Motor neuron (in vitro differentiated cells): ENCODE data around the gene SCAI. TPM values are rescaled to one million over a fixed set of nuclear protein-coding genes. Genes with fewer than 3 reads are reported as not detected.
A peak's percentile ranks its signal among the peaks of the same experiment; 100 is the strongest.
"Not testable (repeated sequence)": the region's sequence is repeated elsewhere in the genome, so short reads cannot be mapped to it uniquely, and the experiment has no call there.

ENCODE experiments used
- ATAC-seq, 8 experiments: fragments of 200-7000 bp; cut with Tn5 transposase; replicated peaks in 6 of 8; 2 replicates each; pipeline ENCODE4 v1.8.0; 2021; ENCODE audit warnings: mild to moderate bottlenecking in 8 of 8, moderate library complexity in 8 of 8
- H3K27ac ChIP-seq, 2 donors: fragments of 250-450 bp; sonication (Bioruptor Pico); 2 replicates each; pipeline ENCODE4 v1.9.0; 2021; ENCODE audit warnings: antibody characterized with exemption in 2 of 2, mild to moderate bottlenecking in 2 of 2, moderate library complexity in 1 of 2
- H3K4me1 ChIP-seq, 2 donors: fragments of 250-450 bp; sonication (Bioruptor Pico); replicated peaks in 1 of 2; 2 replicates each; pipeline ENCODE4 v1.6.1; 2021; ENCODE audit warnings: antibody characterized with exemption in 2 of 2, mild to moderate bottlenecking in 2 of 2, moderate library complexity in 1 of 2
- H3K4me3 ChIP-seq, 5 donors: fragments of 250-450 bp; sonication (Bioruptor Pico); 2 replicates each; pipeline ENCODE4 v1.9.0; 2021; ENCODE audit warnings: antibody characterized with exemption in 5 of 5, mild to moderate bottlenecking in 5 of 5, moderate library complexity in 4 of 5
- WGBS, 10 experiments: fragments of 450-650 bp; shearing (Covaris generic); methylation state at CpG; one replicate each; pipeline ENCODE4 v1.0.0; 2022; 5-methylcytosine and 5-hydroxymethylcytosine counted together
- in situ Hi-C, 9 experiments: fragments of 400-800 bp; cut with MboI; loops; one replicate each; pipeline ENCODE4 v1.15.0; 2021; ENCODE audit warnings: low sequenced_read_pairs in 9 of 9, low pct_unique_long_range_greater_than_20kb in 2 of 9; ENCODE audit not compliant: unreplicated experiment in 9 of 9
- total RNA-seq, 8 experiments: library from RNA; unstranded; fragments of 300-600 nt; gene quantifications; 2 replicates each; pipeline versions ENCODE4 v1.2.3 to v1.2.4, GENCODE V29; 2022

SCAI gene
- 10 to 100 TPM in 4 of 8 experiments, 1 to 10 TPM in 4; 1.8 to 14.0 (median 10.2) TPM for total RNA-seq

GRCh38 chr9:125143377-125144090 lies at the start of gene SCAI:
Gene SCAI, minus strand, starts transcription at chr9:125143528. Its CDS starts 91 bp downstream, at chr9:125143437.
- peaks cover 0 to 2% of the 10 kb centered on the region in 2 donors for H3K4me1 ChIP-seq
- in situ Hi-C loops = loop anchor here in 2 of 9 experiments (25.0 kb wide), 1 partner anchor 206 kb away; the partner anchor contains the start of gene GOLGA1 (in 2 of the 2)
- ATAC-seq = peak; percentile 98 to 99 (median 99)
- H3K4me3 ChIP-seq = peak within 1 kb of the TSS; percentile 76 to 89 (median 87)
- peak within 1 kb of the TSS; percentile 87 for H3K27ac ChIP-seq
- 0 to 32% (median 0%) methylated on average over 1 to 5 of the region's 46 CpGs; no CpG with 5 or more reads in 3 of the 10 experiments for WGBS, 10 experiments

GRCh38 chr9:125190361-125190801 lies 47.1 kb upstream of the SCAI start:
- ATAC-seq = peak in 1 of 8 experiments; percentile 5

GRCh38 chr9:125189361-125190289 lies 46.3 kb upstream of the SCAI start, which contains the start of gene PPP6C:
Gene PPP6C, minus strand, starts transcription at chr9:125189803. Its CDS starts 85 bp downstream, at chr9:125189718.
- in situ Hi-C loops = no loop called here
- Histone ChIP-seq H3K27ac (peak within 1 kb of the TSS; percentile 81 to 92), H3K4me1 (peaks cover 9 to 12% of the 10 kb centered on the region in 2 donors), H3K4me3 (peak within 1 kb of the TSS; percentile 79 to 94 (median 86))
- 0 to 4% (median 1%) methylated on average over 2 to 37 of the region's 82 CpGs; no CpG with 5 or more reads in 2 of the 10 experiments for WGBS, 10 experiments
- ATAC-seq = peak; percentile 93 to 99 (median 99)

More at GRCh38 chr9:125190361-125190801, 47.1 kb upstream of the SCAI start:
- in situ Hi-C loops = no loop called here
- WGBS, 10 experiments = 0 to 83% (median 50%) methylated on average over 1 to 11 of the region's 14 CpGs; no CpG with 5 or more reads in 3 of the 10 experiments
- Histone ChIP-seq H3K27ac (peak overlapping the region; percentile 70 to 92), H3K4me3 (peak overlapping the region; percentile 79 to 94 (median 86)), H3K4me1 (peaks cover 9 to 12% of the 10 kb centered on the region in 2 donors)

- in situ Hi-C loops = no loop called here
- Histone ChIP-seq H3K27ac (peak overlapping the region; percentile 81 to 92), H3K4me1 (peaks cover 9 to 12% of the 10 kb centered on the region in 2 donors), H3K4me3 (peak overlapping the region; percentile 79 to 94 (median 86))
- WGBS, 10 experiments = 0 to 3% (median 0%) methylated on average over 1 to 20 of the region's 26 CpGs; no CpG with 5 or more reads in 3 of the 10 experiments
- peak in 3 of 8 experiments; percentile 3 to 6 (median 4) for ATAC-seq
Measured at GRCh38 chr9:125189011-125189360, 45.7 kb upstream of the SCAI start.

- no peak overlapping the region for H3K4me3 ChIP-seq
- in situ Hi-C loops = no loop called here
- H3K4me1 ChIP-seq = peaks cover 6 to 8% of the 10 kb centered on the region in 2 donors
- ATAC-seq = no peak
- no peak overlapping the region for H3K27ac ChIP-seq
- 71 to 100% (median 100%) methylated on average over 1 to 2 of the region's 2 CpGs; no CpG with 5 or more reads in 1 of the 10 experiments for WGBS, 10 experiments
Measured at GRCh38 chr9:125183561-125183960, 40.2 kb upstream of the SCAI start.

GRCh38 chr9:125183054-125183453 lies 39.7 kb upstream of the SCAI start:
- in situ Hi-C loops = no loop called here
- WGBS, 10 experiments = 75 to 100% (median 94%) methylated on average over 1 to 2 of the region's 2 CpGs; no CpG with 5 or more reads in 1 of the 10 experiments
- peaks cover under 1 to 3% of the 10 kb centered on the region in 2 donors for H3K4me1 ChIP-seq
- no peak for ATAC-seq
- no peak overlapping the region for H3K4me3 ChIP-seq
- no peak overlapping the region for H3K27ac ChIP-seq

GRCh38 chr9:125181756-125182155 lies 38.4 kb upstream of the SCAI start:
- in situ Hi-C loops, ATAC-seq, H3K4me1 ChIP-seq, H3K4me3 ChIP-seq, H3K27ac ChIP-seq: not testable (repeated sequence)
- WGBS, 10 experiments = 86 to 100% (median 98%) methylated on average over 3 to 4 of the region's 4 CpGs; no CpG with 5 or more reads in 3 of the 10 experiments

GRCh38 chr9:125180876-125181275 lies 37.5 kb upstream of the SCAI start:
- Histone ChIP-seq H3K4me3 (no peak overlapping the region), H3K27ac (no peak overlapping the region), H3K4me1 (no peaks in the 10 kb centered on the region)
- ATAC-seq = no peak
- 81 to 99% (median 94%) methylated on average over 2 to 9 of the region's 9 CpGs; no CpG with 5 or more reads in 1 of the 10 experiments for WGBS, 10 experiments
- in situ Hi-C loops = no loop called here

GRCh38 chr9:125179776-125180175 lies 36.4 kb upstream of the SCAI start:
- 93 to 100% (median 100%) methylated on average over 1 to 2 of the region's 4 CpGs; no CpG with 5 or more reads in 6 of the 10 experiments for WGBS, 10 experiments
- H3K4me3 ChIP-seq, in situ Hi-C loops, ATAC-seq, H3K27ac ChIP-seq, H3K4me1 ChIP-seq: not testable (repeated sequence)

- H3K27ac ChIP-seq = no peak overlapping the region
- no peak overlapping the region for H3K4me3 ChIP-seq
- no peak for ATAC-seq
- H3K4me1 ChIP-seq = no peaks in the 10 kb centered on the region
- in situ Hi-C loops = no loop called here
- WGBS, 10 experiments = 100% methylated on average over 1 of the region's 1 CpG; no CpG with 5 or more reads in 2 of the 10 experiments
Measured at GRCh38 chr9:125177888-125178287, 34.6 kb upstream of the SCAI start.

- ATAC-seq = peak in 2 of 8 experiments; percentile 62 to 73
- Histone ChIP-seq H3K4me3 (no peak overlapping the region), H3K4me1 (no peaks in the 10 kb centered on the region), H3K27ac (no peak overlapping the region)
- in situ Hi-C loops = no loop called here
- 31 to 100% (median 93%) methylated on average over 1 to 3 of the region's 3 CpGs; no CpG with 5 or more reads in 3 of the 10 experiments for WGBS, 10 experiments
Measured at GRCh38 chr9:125176636-125177035, 33.3 kb upstream of the SCAI start.

GRCh38 chr9:125172031-125172755 lies 28.9 kb upstream of the SCAI start:
- WGBS, 10 experiments = 0 to 100% (median 84%) methylated on average over 1 to 6 of the region's 6 CpGs; no CpG with 5 or more reads in 1 of the 10 experiments
- ATAC-seq = peak in 1 of 8 experiments; percentile 31
- in situ Hi-C loops = no loop called here
- Histone ChIP-seq H3K4me3 (no peak overlapping the region), H3K27ac (no peak overlapping the region), H3K4me1 (no peaks in the 10 kb centered on the region)
